WTC11 (cell line): Measurements from ENCODE around the gene CST9L.

Experiments used
- CTCF ChIP-seq: fragments of 200-600 bp; IDR thresholded peaks from 2 replicates; pipeline ENCODE4 v1.8.0; 2022; ENCODE audit warnings: antibody characterized with exemption
- ZNF219 ChIP-seq: sonication (generic); formaldehyde crosslinking; IDR thresholded peaks from 2 replicates; pipeline ENCODE4 v1.8.0; 2023; ENCODE audit warnings: missing genetic modification reagents, mild to moderate bottlenecking, borderline replicate concordance

- no peak for TF ChIP-seq CTCF
- no peak for TF ChIP-seq ZNF219 (CRISPR knock-in tag)
Observed at GRCh38 chr20:23574977-23575376, 6.7 kb upstream of the CST9L start.
